Measurements from ENCODE around the gene HS1BP3. TPM values are rescaled to one million over a fixed set of nuclear protein-coding genes. Genes with fewer than 3 reads are reported as not detected.

HS1BP3 gene
- total RNA-seq, 3 donors from 2014 or later: 19.0 to 31.8 (median 25.9) TPM

DNA sequence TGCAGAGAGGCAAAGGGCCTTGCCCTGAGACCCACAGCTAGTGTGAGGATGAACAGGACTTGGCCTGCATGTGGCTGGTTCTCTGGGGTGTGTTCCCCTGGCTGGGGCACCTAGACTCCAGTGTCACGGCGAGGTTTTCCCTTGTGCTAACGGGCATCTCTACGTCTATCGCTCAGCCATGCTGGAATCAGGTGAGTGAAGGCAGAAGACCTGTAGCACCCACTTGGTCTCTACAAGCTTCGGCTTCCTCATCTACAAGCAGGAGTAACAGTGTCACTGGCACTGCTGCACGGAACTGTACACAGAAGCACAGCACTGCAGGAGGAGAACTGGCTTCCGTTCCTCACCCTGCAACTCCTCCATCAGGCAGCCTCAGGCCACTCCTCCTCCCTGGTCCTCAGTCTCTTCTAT lies 30.6 kb downstream of the HS1BP3 start:
- no peak for TF ChIP-seq POLR2AphosphoS5 (IDR thresholded peaks at IDR 0.05)
- TF ChIP-seq, protein P1, sequence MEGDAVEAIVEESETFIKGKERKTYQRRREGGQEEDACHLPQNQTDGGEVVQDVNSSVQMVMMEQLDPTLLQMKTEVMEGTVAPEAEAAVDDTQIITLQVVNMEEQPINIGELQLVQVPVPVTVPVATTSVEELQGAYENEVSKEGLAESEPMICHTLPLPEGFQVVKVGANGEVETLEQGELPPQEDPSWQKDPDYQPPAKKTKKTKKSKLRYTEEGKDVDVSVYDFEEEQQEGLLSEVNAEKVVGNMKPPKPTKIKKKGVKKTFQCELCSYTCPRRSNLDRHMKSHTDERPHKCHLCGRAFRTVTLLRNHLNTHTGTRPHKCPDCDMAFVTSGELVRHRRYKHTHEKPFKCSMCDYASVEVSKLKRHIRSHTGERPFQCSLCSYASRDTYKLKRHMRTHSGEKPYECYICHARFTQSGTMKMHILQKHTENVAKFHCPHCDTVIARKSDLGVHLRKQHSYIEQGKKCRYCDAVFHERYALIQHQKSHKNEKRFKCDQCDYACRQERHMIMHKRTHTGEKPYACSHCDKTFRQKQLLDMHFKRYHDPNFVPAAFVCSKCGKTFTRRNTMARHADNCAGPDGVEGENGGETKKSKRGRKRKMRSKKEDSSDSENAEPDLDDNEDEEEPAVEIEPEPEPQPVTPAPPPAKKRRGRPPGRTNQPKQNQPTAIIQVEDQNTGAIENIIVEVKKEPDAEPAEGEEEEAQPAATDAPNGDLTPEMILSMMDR (IDR thresholded peaks at IDR 0.05): no peak
- no peak for TF ChIP-seq POLR2A (IDR thresholded peaks at IDR 0.05)
- peak in 1 of 2 donors; percentile 38 for DNase-seq (ENCODE audit: low spot score in 2 of 2)
- Histone ChIP-seq H3K9me3 (no peaks in the 10 kb centered on the region), H3K4me3 (no peak overlapping the region), H3K36me3 (peaks cover 3% of the 10 kb centered on the region), H3K27me3 (no peaks in the 10 kb centered on the region), H3K27ac (peak overlapping the region; percentile 90 to 97), H3K4me1 (peaks cover 24 to 32% of the 10 kb centered on the region in 2 donors)
- intact Hi-C loops (cut with DNase I; ENCODE audit: low total_unique reads): no loop called here

DNA sequence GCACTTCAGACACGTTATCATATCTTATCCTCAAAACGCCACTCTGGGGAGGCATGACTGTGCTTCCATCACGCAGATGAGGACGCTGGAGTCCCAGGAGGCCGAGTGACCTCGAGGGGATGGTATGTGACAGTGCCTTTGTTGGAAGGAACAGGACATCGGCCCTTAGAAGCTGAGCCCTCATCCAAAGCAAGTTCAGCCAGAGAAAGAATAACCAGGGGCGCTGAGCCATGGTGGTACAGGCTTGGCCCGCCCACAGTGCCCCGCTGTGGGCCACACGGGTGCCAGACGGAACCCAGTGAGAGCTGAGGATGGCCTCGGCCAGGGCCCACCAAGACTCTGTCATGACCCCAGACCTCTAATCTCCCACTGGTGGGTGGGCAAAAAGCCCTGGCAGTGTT lies 31.3 kb downstream of the HS1BP3 start:
- H3K36me3 ChIP-seq: peaks cover 3% of the 10 kb centered on the region
- intact Hi-C loops (cut with DNase I; ENCODE audit: low total_unique reads): loop anchor here (10.0 kb wide), 1 partner anchor 65 kb away; no protein-coding TSS in a partner anchor

DNA sequence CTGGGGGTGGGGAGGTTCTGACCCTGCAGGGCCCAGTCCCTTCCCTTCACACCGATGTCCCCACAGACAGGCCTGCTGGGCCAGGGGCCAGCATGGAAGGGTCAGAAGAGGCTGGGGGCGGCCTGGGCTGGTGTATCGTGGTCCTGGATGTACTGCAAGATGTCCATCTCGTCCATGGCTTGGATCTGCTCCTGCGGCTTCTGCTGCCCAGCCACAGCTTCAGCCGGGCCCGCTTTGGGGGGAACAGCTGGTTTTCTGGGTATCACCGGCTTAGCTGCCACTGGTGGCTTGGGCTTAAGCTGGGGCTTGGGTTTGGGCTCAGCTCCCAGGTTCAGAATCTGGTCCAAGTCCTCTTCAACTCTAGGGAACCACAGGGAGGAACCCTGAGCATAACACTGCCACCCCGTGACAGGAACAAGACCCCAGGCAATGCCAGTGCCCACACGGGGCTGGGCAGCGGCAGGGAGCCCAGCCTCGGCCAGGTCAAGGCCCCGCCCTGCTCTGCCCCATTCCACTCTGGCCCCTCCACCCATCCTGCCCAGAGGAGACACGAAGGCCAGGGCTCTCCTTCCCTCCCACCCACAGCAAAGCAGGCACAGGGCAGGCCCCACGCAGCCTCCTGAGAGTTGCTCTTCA lies 31.9 kb downstream of the HS1BP3 start:
- peaks cover under 1% of the 10 kb centered on the region for H3K36me3 ChIP-seq
- H3K27ac ChIP-seq: peak overlapping the region; percentile 90 to 97
- intact Hi-C loops (cut with DNase I; ENCODE audit: low total_unique reads): loop anchor here (10.0 kb wide), 1 partner anchor 64 kb away; no protein-coding TSS in a partner anchor
- H3K4me3 ChIP-seq: no peak overlapping the region
- H3K9me3 ChIP-seq: no peaks in the 10 kb centered on the region
- no peaks in the 10 kb centered on the region for H3K27me3 ChIP-seq
- DNase-seq (ENCODE audit: low spot score in 2 of 2): peak in 1 of 2 donors; percentile 41
- H3K4me1 ChIP-seq: peaks cover 37 to 43% of the 10 kb centered on the region in 2 donors
- TF ChIP-seq, protein P1 (IDR thresholded peaks at IDR 0.05): no peak
- no peak for TF ChIP-seq POLR2AphosphoS5 (IDR thresholded peaks at IDR 0.05)
- no peak for TF ChIP-seq POLR2A (IDR thresholded peaks at IDR 0.05)

More for the DNA sequence above, 31.3 kb downstream of the HS1BP3 start:
- Histone ChIP-seq H3K27ac (peak overlapping the region; percentile 90 to 97), H3K4me1 (peaks cover 31 to 38% of the 10 kb centered on the region in 2 donors), H3K4me3 (no peak overlapping the region), H3K9me3 (no peaks in the 10 kb centered on the region), H3K27me3 (no peaks in the 10 kb centered on the region)
- peak in 1 of 2 donors; percentile 40 for DNase-seq (ENCODE audit: low spot score in 2 of 2)
- TF ChIP-seq POLR2AphosphoS5 (IDR thresholded peaks at IDR 0.05): no peak

DNA sequence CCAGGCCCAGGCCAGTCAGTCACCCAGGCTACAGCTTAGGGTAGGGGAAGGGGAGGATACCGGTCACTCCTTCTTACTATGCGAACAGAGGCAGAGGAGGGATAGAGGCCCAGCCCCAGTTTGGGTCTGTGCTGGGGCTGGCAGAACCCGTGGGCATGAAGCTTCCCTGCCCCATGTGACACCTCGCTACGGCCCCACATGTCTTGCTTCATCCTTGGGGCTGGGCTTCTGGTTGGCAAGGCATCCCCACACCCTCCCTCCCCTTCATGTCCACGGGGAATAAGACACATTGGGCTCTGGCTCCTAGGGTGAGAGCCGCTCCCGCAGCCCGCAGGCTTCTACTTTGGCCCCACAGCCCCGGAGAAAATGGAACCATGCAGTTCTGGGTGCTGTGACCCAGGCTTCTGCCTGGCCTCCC lies 32.4 kb downstream of the HS1BP3 start:
- peak in 1 of 2 donors; percentile 51 for DNase-seq (ENCODE audit: low spot score in 2 of 2)
- peaks cover 40 to 44% of the 10 kb centered on the region in 2 donors for H3K4me1 ChIP-seq
- intact Hi-C loops (cut with DNase I; ENCODE audit: low total_unique reads): loop anchor here (10.0 kb wide), 1 partner anchor 64 kb away; no protein-coding TSS in a partner anchor
- no peaks in the 10 kb centered on the region for H3K9me3 ChIP-seq
- no peaks in the 10 kb centered on the region for H3K27me3 ChIP-seq
- peak overlapping the region; percentile 90 to 97 for H3K27ac ChIP-seq
- TF ChIP-seq, protein P1 (IDR thresholded peaks at IDR 0.05): no peak
- TF ChIP-seq POLR2AphosphoS5 (IDR thresholded peaks at IDR 0.05) (no peak), POLR2A (IDR thresholded peaks at IDR 0.05) (no peak)
- no peaks in the 10 kb centered on the region for H3K36me3 ChIP-seq
- H3K4me3 ChIP-seq: peak overlapping the region in 1 of 3 donors; percentile 1

DNA sequence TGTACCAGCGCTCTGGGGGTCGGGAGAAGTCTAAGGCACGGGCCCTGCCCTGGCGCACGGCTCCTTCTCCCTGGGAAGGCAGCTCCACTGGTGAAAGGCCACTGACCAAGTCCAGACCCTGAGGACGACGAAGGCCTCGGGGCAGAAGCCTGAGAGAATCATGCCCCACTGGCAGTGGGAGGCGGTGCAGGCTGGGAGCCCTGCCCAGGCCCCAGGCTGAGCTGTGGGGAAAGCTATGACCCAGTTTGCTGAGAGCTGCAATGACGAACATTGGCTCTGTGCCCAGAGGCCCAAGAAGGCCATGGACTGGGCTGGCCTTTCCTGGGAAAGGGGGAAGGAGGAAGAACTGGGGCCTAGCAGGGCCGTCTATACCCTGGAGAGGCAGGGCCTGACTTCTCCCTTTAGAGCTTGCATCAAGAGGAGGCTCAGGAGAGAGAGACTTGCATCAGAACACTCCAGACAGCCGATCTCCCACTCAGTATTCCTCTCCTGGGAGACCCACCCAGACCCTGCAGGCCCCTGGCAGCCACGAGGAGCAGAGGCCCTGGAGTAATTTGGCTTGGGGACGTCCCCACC lies 32.9 kb downstream of the HS1BP3 start:
- TF ChIP-seq POLR2AphosphoS5 (IDR thresholded peaks at IDR 0.05): peak; percentile 71 to 97 (median 94)
- TF ChIP-seq, protein P1 (IDR thresholded peaks at IDR 0.05): peak; percentile 60 to 65 (median 64)
- TF ChIP-seq POLR2A (IDR thresholded peaks at IDR 0.05): no peak
- DNase-seq (ENCODE audit: low spot score in 2 of 2): peak; percentile 84 to 95
- intact Hi-C loops (cut with DNase I; ENCODE audit: low total_unique reads): loop anchor here (10.0 kb wide), 1 partner anchor 63 kb away; no protein-coding TSS in a partner anchor
- Histone ChIP-seq H3K27ac (peak overlapping the region; percentile 90 to 97), H3K27me3 (no peaks in the 10 kb centered on the region), H3K9me3 (no peaks in the 10 kb centered on the region), H3K4me1 (peaks cover 40 to 44% of the 10 kb centered on the region in 2 donors), H3K4me3 (peak overlapping the region in 1 of 3 donors; percentile 1), H3K36me3 (no peaks in the 10 kb centered on the region)
